Stomach (tissue), 9 donors: Measurements from ENCODE around the gene ARSJ. TPM values are rescaled to one million over a fixed set of nuclear protein-coding genes. Genes with fewer than 3 reads are reported as not detected.
A peak's percentile ranks its signal among the peaks of the same experiment; 100 is the strongest.

Experiments
- DNase-seq, 2 donors: peaks; one replicate each; pipeline versions ENCODE4 v3.0.0 to v3.0.0-alpha.2; 2013 to 2019
- H3K27ac ChIP-seq, 5 donors: fragments of 200-600 bp in 4 of 5; sonication (generic) in 4 of 5; one replicate each; pipeline ENCODE4 v1.5.1; 2013 to 2019; ENCODE audit warnings: mild to moderate bottlenecking in 1 of 5, moderate library complexity in 1 of 5
- H3K27me3 ChIP-seq, 3 donors: fragments of 200-600 bp; sonication (generic); one replicate each; pipeline ENCODE4 v1.5.1; 2017 to 2019; ENCODE audit warnings: mixed run types in 1 of 3
- H3K36me3 ChIP-seq, 4 donors: fragments of 200-600 bp; sonication (generic); 1 replicate in 3 of 4; 2 replicates in 1 of 4; pipeline ENCODE4 v1.5.1; 2016 to 2019
- H3K4me1 ChIP-seq, 4 donors: fragments of 200-600 bp; sonication (generic); one replicate each; pipeline ENCODE4 v1.5.1; 2016 to 2019
- H3K4me3 ChIP-seq, 4 donors: fragments of 200-600 bp; sonication (generic) in 3 of 4; one replicate each; pipeline ENCODE4 v1.5.1; 2016 to 2019; ENCODE audit warnings: mild to moderate bottlenecking in 1 of 4
- H3K9me3 ChIP-seq, 4 donors: fragments of 200-600 bp; sonication (generic); one replicate each; pipeline ENCODE4 v1.5.1; 2016 to 2019
- EP300 ChIP-seq: sonication (generic); formaldehyde crosslinking; IDR thresholded peaks from one replicate; pipeline ENCODE4 v1.6.1; 2017; ENCODE audit warnings: antibody characterized with exemption
- POLR2A ChIP-seq, 4 donors: fragments of 450-650 bp; IDR thresholded peaks; one replicate each; pipeline ENCODE4 v1.6.1; 2016; ENCODE audit warnings: antibody characterized with exemption in 4 of 4, control low read depth in 2 of 4, mild to moderate bottlenecking in 1 of 4, moderate library complexity in 1 of 4
- POLR2AphosphoS5 ChIP-seq, 3 donors: sonication (generic); formaldehyde crosslinking; IDR thresholded peaks; one replicate each; pipeline ENCODE4 v1.6.1; 2016; ENCODE audit warnings: antibody characterized with exemption in 3 of 3
- WGBS, 5 donors: extraction: QIAGEN DNeasy Blood & Tissue Kit in 3 of 5; methylation state at CpG; one replicate each; pipeline versions ENCODE4 v1.1.5 to v1.1.7; 2013 to 2018; 5-methylcytosine and 5-hydroxymethylcytosine counted together
- intact Hi-C: fragments of 100-400 bp; cut with DNase I; formaldehyde crosslinking; loops from one replicate; pipeline ENCODE4 v1.15.1; 2023; ENCODE audit warnings: low total_unique reads
- polyA plus RNA-seq, 3 donors: library from polyadenylated mRNA; stranded (reverse); fragments of 200-250 nt; gene quantifications; one replicate each; pipeline ENCODE4 v1.2.3, GENCODE V29; 2013
- total RNA-seq, 5 donors: library from RNA; depleted of rRNA; stranded (reverse); fragments of >200 nt; gene quantifications; one replicate each; pipeline versions ENCODE4 v1.1.0 to v1.2.3, GENCODE V29; 2014 to 2016
- TF ChIP-seq, protein P1 (sequence below), 7 experiments: fragments of 450-650 bp in 4 of 7; fragments of 200-600 bp in 3 of 7; sonication (generic) in 3 of 7; IDR thresholded peaks; one replicate each; pipeline ENCODE4 v1.5.1; 2016 to 2019; ENCODE audit warnings: antibody characterized with exemption in 7 of 7, control low read depth in 2 of 7, mild to moderate bottlenecking in 1 of 7
- donor health status: healthy with polysubstance abuse.
- donor health status: Bipolar disorder and iron deficiency.
- donor health status: healthy.

The ARSJ gene
- total and polyA plus RNA-seq, 8 donors: 0.92 to 23.3 (median 5.6) TPM

GRCh38 chr4:113899271-113900070, 80.0 kb downstream of the ARSJ start:
- Histone ChIP-seq H3K9me3 (no peaks in the 10 kb centered on the region), H3K27ac (peak overlapping the region in 1 of 5 donors; percentile 0), H3K27me3 (no peaks in the 10 kb centered on the region), H3K36me3 (peaks cover 0 to 38% (median 15%) of the 10 kb centered on the region in 4 donors), H3K4me3 (no peak overlapping the region), H3K4me1 (peaks cover 7 to 10% (median 9%) of the 10 kb centered on the region in 4 donors)
- TF ChIP-seq, protein P1, sequence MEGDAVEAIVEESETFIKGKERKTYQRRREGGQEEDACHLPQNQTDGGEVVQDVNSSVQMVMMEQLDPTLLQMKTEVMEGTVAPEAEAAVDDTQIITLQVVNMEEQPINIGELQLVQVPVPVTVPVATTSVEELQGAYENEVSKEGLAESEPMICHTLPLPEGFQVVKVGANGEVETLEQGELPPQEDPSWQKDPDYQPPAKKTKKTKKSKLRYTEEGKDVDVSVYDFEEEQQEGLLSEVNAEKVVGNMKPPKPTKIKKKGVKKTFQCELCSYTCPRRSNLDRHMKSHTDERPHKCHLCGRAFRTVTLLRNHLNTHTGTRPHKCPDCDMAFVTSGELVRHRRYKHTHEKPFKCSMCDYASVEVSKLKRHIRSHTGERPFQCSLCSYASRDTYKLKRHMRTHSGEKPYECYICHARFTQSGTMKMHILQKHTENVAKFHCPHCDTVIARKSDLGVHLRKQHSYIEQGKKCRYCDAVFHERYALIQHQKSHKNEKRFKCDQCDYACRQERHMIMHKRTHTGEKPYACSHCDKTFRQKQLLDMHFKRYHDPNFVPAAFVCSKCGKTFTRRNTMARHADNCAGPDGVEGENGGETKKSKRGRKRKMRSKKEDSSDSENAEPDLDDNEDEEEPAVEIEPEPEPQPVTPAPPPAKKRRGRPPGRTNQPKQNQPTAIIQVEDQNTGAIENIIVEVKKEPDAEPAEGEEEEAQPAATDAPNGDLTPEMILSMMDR (IDR thresholded peaks at IDR 0.05): no peak
- TF ChIP-seq POLR2AphosphoS5 (IDR thresholded peaks at IDR 0.05): no peak
- TF ChIP-seq POLR2A (IDR thresholded peaks at IDR 0.05): no peak
- TF ChIP-seq EP300: no peak
- intact Hi-C loops: no loop called here
- peak in 1 of 2 donors; percentile 31 for DNase-seq

- TF ChIP-seq, protein P1 (IDR thresholded peaks at IDR 0.05): no peak
- TF ChIP-seq POLR2AphosphoS5 (IDR thresholded peaks at IDR 0.05): no peak
- no peak for TF ChIP-seq POLR2A (IDR thresholded peaks at IDR 0.05)
- H3K4me1 ChIP-seq: no peaks in the 10 kb centered on the region
- DNase-seq: no peak
- H3K9me3 ChIP-seq: no peaks in the 10 kb centered on the region
- intact Hi-C loops: no loop called here
- H3K27me3 ChIP-seq: no peaks in the 10 kb centered on the region
- H3K36me3 ChIP-seq: peaks cover 0 to 15% (median 3%) of the 10 kb centered on the region in 4 donors
- no peak overlapping the region for H3K27ac ChIP-seq
- H3K4me3 ChIP-seq: no peak overlapping the region
Measured at GRCh38 chr4:113893546-113893945, 85.9 kb downstream of the ARSJ start.

- no peaks in the 10 kb centered on the region for H3K9me3 ChIP-seq
- no peaks in the 10 kb centered on the region for H3K36me3 ChIP-seq
- intact Hi-C loops: no loop called here
- no peak for DNase-seq
- no peak overlapping the region for H3K4me3 ChIP-seq
- H3K27me3 ChIP-seq: no peaks in the 10 kb centered on the region
- TF ChIP-seq, protein P1 (IDR thresholded peaks at IDR 0.05): no peak
- no peak for TF ChIP-seq EP300
- TF ChIP-seq POLR2A (IDR thresholded peaks at IDR 0.05): no peak
- no peak for TF ChIP-seq POLR2AphosphoS5 (IDR thresholded peaks at IDR 0.05)
- no peak overlapping the region for H3K27ac ChIP-seq
- no peaks in the 10 kb centered on the region for H3K4me1 ChIP-seq
- WGBS, 5 donors: 71 to 84% (median 76%) methylated on average over 1 of the region's 1 CpG
Measured at GRCh38 chr4:113888006-113888405, 91.4 kb downstream of the ARSJ start.

DNA sequence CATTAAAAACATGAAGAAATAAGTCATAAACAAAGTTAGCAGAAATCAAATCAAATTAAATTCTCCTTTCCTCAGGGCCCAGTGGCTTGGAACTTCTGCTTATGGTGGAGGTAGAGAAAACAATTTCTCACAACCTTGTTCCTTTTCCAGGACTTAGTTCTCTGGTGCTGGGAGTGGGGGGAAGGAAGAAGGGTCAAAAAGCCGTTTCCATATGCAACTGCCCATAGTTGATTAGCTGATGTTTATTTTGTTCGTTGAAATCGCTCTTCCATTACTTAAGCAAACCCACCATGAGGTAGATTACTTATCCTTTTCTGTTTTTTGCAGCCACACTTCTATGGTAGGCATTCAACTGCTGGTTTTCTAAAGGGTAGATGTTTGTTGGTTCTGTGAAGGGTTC, 94.2 kb downstream of the ARSJ start:
- Histone ChIP-seq H3K9me3 (no peaks in the 10 kb centered on the region), H3K27me3 (no peaks in the 10 kb centered on the region), H3K27ac (no peak overlapping the region), H3K4me1 (no peaks in the 10 kb centered on the region), H3K4me3 (no peak overlapping the region), H3K36me3 (no peaks in the 10 kb centered on the region)
- 62 to 87% (median 76%) methylated on average over 3 of the region's 3 CpGs for WGBS, 5 donors
- intact Hi-C loops: no loop called here
- TF ChIP-seq POLR2A (IDR thresholded peaks at IDR 0.05) (no peak), POLR2AphosphoS5 (IDR thresholded peaks at IDR 0.05) (no peak), EP300 (no peak)
- no peak for DNase-seq

DNA sequence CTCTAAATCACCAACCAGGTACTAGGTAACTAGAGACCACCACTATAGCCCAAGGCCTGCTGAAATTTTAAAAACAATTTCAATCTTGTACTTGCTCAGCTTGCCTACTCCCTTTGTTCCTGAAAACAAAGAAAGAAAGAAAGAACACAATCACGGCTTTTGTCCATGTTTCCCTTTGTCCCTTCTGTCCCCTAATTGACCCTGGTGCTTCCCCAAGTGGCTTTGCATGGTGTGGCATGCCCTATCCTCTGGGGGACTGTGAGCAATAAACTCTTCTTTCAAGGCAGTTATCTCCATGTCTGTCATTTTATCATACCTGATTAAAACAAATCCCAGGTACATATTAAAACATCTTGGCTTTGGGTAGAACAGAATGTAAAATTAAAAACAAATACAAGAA, 94.8 kb downstream of the ARSJ start:
- Histone ChIP-seq H3K27ac (no peak overlapping the region), H3K36me3 (no peaks in the 10 kb centered on the region), H3K4me1 (no peaks in the 10 kb centered on the region), H3K4me3 (no peak overlapping the region), H3K9me3 (no peaks in the 10 kb centered on the region), H3K27me3 (no peaks in the 10 kb centered on the region)
- DNase-seq: no peak
- WGBS, 5 donors: 76 to 91% (median 87%) methylated on average over 1 of the region's 1 CpG
- TF ChIP-seq, protein P1 (IDR thresholded peaks at IDR 0.05): no peak
- TF ChIP-seq EP300 (no peak), POLR2AphosphoS5 (IDR thresholded peaks at IDR 0.05) (no peak), POLR2A (IDR thresholded peaks at IDR 0.05) (no peak)
- intact Hi-C loops: no loop called here
